Mesendoderm (in vitro differentiated cells): ENCODE measurements around the gene ZNF132.
A peak's percentile ranks its signal among the peaks of the same experiment; 100 is the strongest.

Experiments
- DNase-seq: peaks from one replicate; pipeline ENCODE4 v3.0.0; 2013
- H2AK5ac ChIP-seq: 2 replicates; pipeline ENCODE4 v1.6.1; 2013; ENCODE audit warnings: low read length, inconsistent platforms
- H2BK120ac ChIP-seq: 2 replicates; pipeline ENCODE4 v1.6.1; 2013; ENCODE audit warnings: low read depth, mild to moderate bottlenecking, low read length, moderate library complexity, mixed read lengths
- H2BK15ac ChIP-seq: replicated peaks from 2 replicates; pipeline ENCODE4 v1.6.1; 2013; ENCODE audit warnings: low read depth, mild to moderate bottlenecking, moderate library complexity
- H2BK5ac ChIP-seq: 2 replicates; pipeline ENCODE4 v1.6.1; 2013; ENCODE audit warnings: low read length, inconsistent platforms
- H3K18ac ChIP-seq: 2 replicates; pipeline ENCODE4 v1.6.1; 2013; ENCODE audit warnings: mild to moderate bottlenecking, low read length, mixed read lengths
- H3K23ac ChIP-seq: one replicate; pipeline ENCODE4 v1.6.1; 2013; ENCODE audit warnings: low read length
- H3K27ac ChIP-seq: 2 replicates; pipeline ENCODE4 v1.5.1; 2013; ENCODE audit warnings: low read depth, mild to moderate bottlenecking, inconsistent platforms, low read length, moderate library complexity
- H3K27me3 ChIP-seq: 2 replicates; pipeline ENCODE4 v1.6.1; 2013; ENCODE audit warnings: low read length, control low read depth, mild to moderate bottlenecking, inconsistent platforms; ENCODE audit not compliant: insufficient read depth, poor library complexity
- H3K36me3 ChIP-seq: 2 replicates; pipeline ENCODE4 v1.6.1; 2013; ENCODE audit warnings: low read length, inconsistent platforms; ENCODE audit not compliant: control insufficient read depth, insufficient read depth
- H3K4ac ChIP-seq: one replicate; pipeline ENCODE4 v1.6.1; 2013; ENCODE audit warnings: low read depth, mild to moderate bottlenecking, low read length, moderate library complexity
- H3K4me1 ChIP-seq: 2 replicates; pipeline ENCODE4 v1.6.1; 2013; ENCODE audit warnings: low read depth, low read length, inconsistent platforms; ENCODE audit not compliant: control insufficient read depth
- H3K4me2 ChIP-seq: 2 replicates; pipeline ENCODE4 v1.6.1; 2013; ENCODE audit warnings: low read length
- H3K4me3 ChIP-seq: 2 replicates; pipeline ENCODE4 v1.5.1; 2013; ENCODE audit warnings: mild to moderate bottlenecking, low read length
- H3K56ac ChIP-seq: one replicate; pipeline ENCODE4 v1.6.1; 2013; ENCODE audit warnings: low read length
- H3K79me1 ChIP-seq: 2 replicates; pipeline ENCODE4 v1.6.1; 2013; ENCODE audit warnings: low read length, inconsistent platforms
- H3K79me2 ChIP-seq: 2 replicates; pipeline ENCODE4 v1.6.1; 2013; ENCODE audit warnings: mild to moderate bottlenecking, low read length; ENCODE audit not compliant: control insufficient read depth, insufficient read depth
- H3K9ac ChIP-seq: 2 replicates; pipeline ENCODE4 v1.6.1; 2013; ENCODE audit warnings: low read length, inconsistent platforms
- H4K5ac ChIP-seq: one replicate; pipeline ENCODE4 v1.6.1; 2013; ENCODE audit warnings: low read length
- H4K8ac ChIP-seq: one replicate; pipeline ENCODE4 v1.6.1; 2013; ENCODE audit warnings: low read depth, mild to moderate bottlenecking, control low read depth, low read length, moderate library complexity
- WGBS: extraction: QIAGEN DNeasy Blood & Tissue Kit; methylation state at CpG from one replicate; pipeline ENCODE4 v1.1.7; 2013; ENCODE audit warnings: low lambda C conversion rate, missing lambda C conversion rate; ENCODE audit not compliant: insufficient coverage; ENCODE audit errors: extremely low coverage; 5-methylcytosine and 5-hydroxymethylcytosine counted together

The ZNF132 gene

DNA sequence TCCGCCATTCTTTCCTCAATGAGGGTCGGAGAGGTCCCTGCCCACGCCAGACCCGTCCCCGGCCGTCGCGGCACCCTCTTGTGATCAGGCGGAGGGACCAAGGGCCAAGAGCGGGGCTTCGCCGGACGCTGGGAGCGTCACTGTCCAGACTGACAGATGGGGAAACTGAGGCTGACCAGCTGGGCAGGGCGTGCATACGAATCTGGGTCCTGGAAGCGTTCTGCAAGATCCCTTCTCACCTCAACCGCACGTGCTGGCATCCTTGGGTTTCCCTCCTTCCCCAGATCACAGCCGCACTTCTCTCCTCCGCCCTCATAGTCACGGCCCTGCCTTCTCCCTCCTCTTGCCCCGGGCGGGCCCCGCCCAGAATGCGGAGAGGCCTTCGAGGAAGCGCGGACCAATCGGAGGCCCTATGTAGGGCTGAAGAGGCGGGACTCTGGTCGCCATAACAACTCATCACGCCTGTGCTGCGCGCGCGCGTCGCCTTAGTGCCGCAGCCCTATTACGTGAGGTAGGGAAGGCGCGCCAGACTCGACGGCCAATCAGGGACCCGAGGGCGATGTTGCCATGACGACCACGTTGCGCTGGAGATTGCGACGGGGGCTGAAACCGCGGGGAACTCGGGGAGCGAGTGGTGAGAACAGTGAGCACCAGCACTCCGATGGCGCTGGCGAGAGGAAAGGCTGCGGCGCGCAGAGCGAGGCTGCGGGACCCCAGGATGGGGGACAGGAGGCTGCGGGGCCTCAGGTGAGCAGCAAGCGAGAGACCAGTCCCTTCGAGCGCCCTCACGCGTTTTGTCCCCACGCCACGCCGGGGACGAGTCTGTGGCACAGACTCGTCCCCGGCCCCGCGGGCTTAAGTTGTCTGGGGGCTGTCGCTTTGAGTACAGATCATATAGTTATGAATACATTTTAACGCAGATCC lies 38.8 kb downstream of the ZNF132 start:
- peak overlapping the region; percentile 71 for H4K5ac ChIP-seq
- H3K56ac ChIP-seq, result peak overlapping the region; percentile 95
- H3K4me3 ChIP-seq, result peak overlapping the region; percentile 54
- no CpG with 5 or more reads among the region's 80 CpGs for WGBS
- no peaks in the 10 kb centered on the region for H3K79me1 ChIP-seq
- H2BK120ac ChIP-seq, result no peak overlapping the region
- H3K4me1 ChIP-seq, result peaks cover 7% of the 10 kb centered on the region
- peak overlapping the region; percentile 6 for H3K4ac ChIP-seq
- no peak overlapping the region for H4K8ac ChIP-seq
- DNase-seq, result peak; percentile 100
- H3K27me3 ChIP-seq, result no peaks in the 10 kb centered on the region
- H3K79me2 ChIP-seq, result no peaks in the 10 kb centered on the region
- no peak overlapping the region for H2BK15ac ChIP-seq
- peak overlapping the region; percentile 95 for H3K4me2 ChIP-seq
- no peak overlapping the region for H3K18ac ChIP-seq
- H3K23ac ChIP-seq, result no peak overlapping the region
- H3K27ac ChIP-seq, result peak overlapping the region; percentile 7
- peak overlapping the region; percentile 84 for H3K9ac ChIP-seq
- peak overlapping the region; percentile 58 for H2AK5ac ChIP-seq
- H3K36me3 ChIP-seq, result no peaks in the 10 kb centered on the region
- H2BK5ac ChIP-seq, result no peak overlapping the region

DNA sequence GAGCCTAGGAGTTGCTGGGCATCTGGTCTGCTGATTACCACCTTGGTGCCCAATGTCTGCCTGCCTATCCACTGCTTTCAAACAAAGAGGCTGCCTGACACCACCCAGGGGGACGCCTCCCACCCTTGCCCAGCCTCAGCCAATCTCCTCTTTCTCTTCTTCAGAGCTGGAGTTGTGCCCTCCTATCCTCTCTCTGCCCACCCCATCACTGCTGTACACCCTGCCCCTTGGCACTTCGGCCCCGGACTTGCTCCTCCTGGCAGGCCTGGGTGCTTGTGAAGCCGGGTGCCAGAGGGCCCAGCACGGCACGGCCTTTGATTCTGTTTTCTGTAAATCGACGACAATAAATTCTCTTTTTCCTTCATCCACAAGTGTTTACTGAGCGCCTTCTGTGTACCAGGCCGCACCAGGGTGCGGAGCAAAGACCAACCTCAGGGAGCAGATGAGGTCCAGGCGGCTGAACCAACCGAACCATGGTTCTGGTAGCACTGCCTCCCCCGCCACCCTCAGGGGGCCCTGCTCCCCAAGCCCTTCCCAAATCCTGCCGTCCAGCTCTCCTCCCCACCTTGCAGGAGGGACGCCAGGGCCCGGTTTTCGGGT lies 39.5 kb downstream of the ZNF132 start:
- H3K4me3 ChIP-seq, result no peak overlapping the region
- H3K36me3 ChIP-seq, result no peaks in the 10 kb centered on the region
- H2BK15ac ChIP-seq, result no peak overlapping the region
- H3K18ac ChIP-seq, result no peak overlapping the region
- peak overlapping the region; percentile 95 for H3K4me2 ChIP-seq
- H2BK5ac ChIP-seq, result no peak overlapping the region
- no peak overlapping the region for H3K23ac ChIP-seq
- no peaks in the 10 kb centered on the region for H3K79me1 ChIP-seq
- H4K5ac ChIP-seq, result no peak overlapping the region
- H2BK120ac ChIP-seq, result no peak overlapping the region
- H2AK5ac ChIP-seq, result peak overlapping the region; percentile 18
- H3K4ac ChIP-seq, result peak overlapping the region; percentile 6
- H3K79me2 ChIP-seq, result no peaks in the 10 kb centered on the region
- no peaks in the 10 kb centered on the region for H3K27me3 ChIP-seq
- no peak overlapping the region for H4K8ac ChIP-seq
- peaks cover 7% of the 10 kb centered on the region for H3K4me1 ChIP-seq
- H3K56ac ChIP-seq, result peak overlapping the region; percentile 95
- H3K27ac ChIP-seq, result no peak overlapping the region
- DNase-seq, result no peak
- peak overlapping the region; percentile 84 for H3K9ac ChIP-seq
- no CpG with 5 or more reads among the region's 18 CpGs for WGBS

DNA sequence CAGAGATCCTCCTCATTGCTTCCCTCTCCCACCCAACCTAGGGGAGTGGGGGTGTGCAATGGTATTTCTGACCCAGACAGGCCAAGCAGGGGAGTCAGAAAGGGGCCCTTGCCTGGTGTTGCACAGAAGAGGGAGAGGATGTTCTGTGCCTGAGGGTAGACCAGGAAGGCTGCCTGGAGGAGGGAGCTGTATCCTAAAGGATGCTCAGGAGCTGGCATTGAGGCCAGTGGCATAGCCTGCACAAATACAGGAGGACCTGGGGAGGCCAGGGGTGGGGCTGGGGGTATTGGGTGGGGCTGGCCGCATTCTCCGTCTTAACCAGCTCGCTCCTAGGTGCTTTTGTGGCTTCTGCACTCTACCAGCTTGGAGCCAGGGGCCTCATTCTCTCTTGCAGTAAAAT lies 40.0 kb downstream of the ZNF132 start:
- H3K18ac ChIP-seq, result no peak overlapping the region

DNA sequence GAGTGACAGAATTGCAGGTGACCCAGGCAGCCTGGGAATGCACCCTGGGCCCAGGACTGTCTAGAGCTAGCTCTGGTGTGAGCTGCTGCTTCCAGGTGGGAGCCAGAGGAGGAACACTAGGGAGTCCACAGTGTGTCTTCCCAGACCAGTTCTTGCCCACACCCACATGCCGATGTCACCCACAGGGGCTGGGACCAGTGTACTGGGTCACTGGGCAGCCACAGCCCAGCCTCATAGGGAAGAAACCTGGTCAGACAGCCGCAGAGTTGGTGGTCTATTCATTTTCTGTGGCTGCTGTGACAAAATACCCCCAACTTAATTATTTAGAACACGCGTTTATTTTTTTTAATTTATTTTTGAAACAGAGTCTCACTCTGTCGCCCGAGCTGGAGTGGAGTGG lies 41.4 kb downstream of the ZNF132 start:
- H2AK5ac ChIP-seq, result no peak overlapping the region
- H4K5ac ChIP-seq, result no peak overlapping the region

More for the DNA sequence above, 40.0 kb downstream of the ZNF132 start:
- no peak overlapping the region for H2BK120ac ChIP-seq
- peaks cover 2% of the 10 kb centered on the region for H3K36me3 ChIP-seq
- H4K8ac ChIP-seq, result no peak overlapping the region
- no peaks in the 10 kb centered on the region for H3K27me3 ChIP-seq
- no CpG with 5 or more reads among the region's 3 CpGs for WGBS
- no peak for DNase-seq
- no peaks in the 10 kb centered on the region for H3K79me1 ChIP-seq
- no peak overlapping the region for H2BK15ac ChIP-seq
- no peak overlapping the region for H3K27ac ChIP-seq
- no peak overlapping the region for H3K9ac ChIP-seq
- peaks cover 7% of the 10 kb centered on the region for H3K4me1 ChIP-seq
- no peak overlapping the region for H2BK5ac ChIP-seq
- H2AK5ac ChIP-seq, result no peak overlapping the region
- H3K79me2 ChIP-seq, result no peaks in the 10 kb centered on the region
- no peak overlapping the region for H3K23ac ChIP-seq
- peak overlapping the region; percentile 95 for H3K56ac ChIP-seq
- no peak overlapping the region for H4K5ac ChIP-seq
- no peak overlapping the region for H3K4me3 ChIP-seq
- no peak overlapping the region for H3K4ac ChIP-seq
- H3K4me2 ChIP-seq, result no peak overlapping the region

DNA sequence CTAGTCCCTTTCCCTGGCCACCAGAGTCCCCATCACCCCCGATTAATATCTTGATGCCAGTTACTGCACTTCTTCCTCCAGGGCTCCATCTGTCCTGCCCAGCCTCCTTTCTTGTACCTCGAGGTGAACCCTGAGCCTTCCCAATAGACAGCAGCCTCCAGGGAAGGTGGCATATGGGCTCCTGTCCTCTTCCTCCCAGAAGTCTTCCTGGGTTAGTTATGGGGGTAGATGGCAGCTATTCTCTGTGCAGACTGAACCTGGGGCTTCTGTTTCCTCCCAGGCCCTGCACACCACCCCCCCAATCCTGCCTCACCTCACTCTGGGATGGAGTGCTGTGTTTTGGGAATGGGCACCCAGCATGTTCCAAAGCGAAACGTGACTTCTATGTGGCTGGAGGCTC lies 41.9 kb downstream of the ZNF132 start:
- Histone ChIP-seq H3K4me1 (peaks cover 7% of the 10 kb centered on the region), H3K4ac (no peak overlapping the region), H3K4me3 (no peak overlapping the region), H3K9ac (no peak overlapping the region), H3K23ac (no peak overlapping the region), H2BK120ac (no peak overlapping the region), H3K79me2 (no peaks in the 10 kb centered on the region), H3K56ac (peak overlapping the region; percentile 25), H3K79me1 (no peaks in the 10 kb centered on the region), H4K5ac (no peak overlapping the region), H2BK15ac (no peak overlapping the region), H3K27me3 (no peaks in the 10 kb centered on the region), H2AK5ac (no peak overlapping the region), H3K18ac (no peak overlapping the region), H2BK5ac (no peak overlapping the region), H4K8ac (no peak overlapping the region), H3K4me2 (no peak overlapping the region), H3K36me3 (peaks cover 10% of the 10 kb centered on the region), H3K27ac (no peak overlapping the region)
- WGBS, result no CpG with 5 or more reads among the region's 4 CpGs
- DNase-seq, result no peak

More for the DNA sequence above, 41.4 kb downstream of the ZNF132 start:
- H3K4ac ChIP-seq, result no peak overlapping the region
- H3K79me2 ChIP-seq, result no peaks in the 10 kb centered on the region
- DNase-seq, result no peak
- H3K79me1 ChIP-seq, result no peaks in the 10 kb centered on the region
- no peak overlapping the region for H4K8ac ChIP-seq
- no peak overlapping the region for H2BK120ac ChIP-seq
- H2BK15ac ChIP-seq, result no peak overlapping the region
- no peaks in the 10 kb centered on the region for H3K27me3 ChIP-seq
- peaks cover 7% of the 10 kb centered on the region for H3K4me1 ChIP-seq
- H3K4me2 ChIP-seq, result no peak overlapping the region
- WGBS, result no CpG with 5 or more reads among the region's 6 CpGs
- no peak overlapping the region for H3K27ac ChIP-seq
- no peak overlapping the region for H2BK5ac ChIP-seq
- H3K18ac ChIP-seq, result no peak overlapping the region
- H3K36me3 ChIP-seq, result peaks cover 7% of the 10 kb centered on the region
- no peak overlapping the region for H3K23ac ChIP-seq
- H3K9ac ChIP-seq, result no peak overlapping the region
- no peak overlapping the region for H3K4me3 ChIP-seq
- peak overlapping the region; percentile 25 for H3K56ac ChIP-seq
